ENCODE results near the gene YAP1. TPM values are rescaled to one million over a fixed set of nuclear protein-coding genes. Genes with fewer than 3 reads are reported as not detected.

Gene YAP1
- total and polyA plus RNA-seq, 11 donors, result 15.2 to 93.0 (median 71.5) TPM

DNA sequence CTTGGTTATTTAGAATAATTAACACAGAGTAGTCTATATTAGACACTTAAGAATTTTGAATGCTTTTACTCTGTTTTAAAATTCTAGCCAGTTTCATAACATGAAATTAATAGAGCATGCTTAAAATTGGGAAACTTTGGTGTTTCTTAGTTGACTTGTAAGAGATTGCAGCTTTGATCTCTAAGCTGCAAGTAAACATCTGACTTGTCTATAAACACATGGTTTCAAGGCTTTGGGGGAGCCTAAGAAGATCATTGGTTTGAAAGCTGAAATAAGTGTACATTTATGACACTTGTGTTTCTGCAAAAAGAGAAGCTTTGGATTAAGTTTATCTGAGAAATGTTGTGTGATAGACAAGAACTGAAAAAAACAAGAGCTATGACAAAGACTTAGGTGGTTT, 37.8 kb downstream of the YAP1 start:
- H3K27ac ChIP-seq, result no peak overlapping the region
- intact Hi-C loops (cut with DNase I), result loop anchor here in 4 of 10 donors (5.0 kb wide), 1 partner anchor 36 kb away; the partner anchor contains the start of gene YAP1 (in 4 of the 4)

DNA sequence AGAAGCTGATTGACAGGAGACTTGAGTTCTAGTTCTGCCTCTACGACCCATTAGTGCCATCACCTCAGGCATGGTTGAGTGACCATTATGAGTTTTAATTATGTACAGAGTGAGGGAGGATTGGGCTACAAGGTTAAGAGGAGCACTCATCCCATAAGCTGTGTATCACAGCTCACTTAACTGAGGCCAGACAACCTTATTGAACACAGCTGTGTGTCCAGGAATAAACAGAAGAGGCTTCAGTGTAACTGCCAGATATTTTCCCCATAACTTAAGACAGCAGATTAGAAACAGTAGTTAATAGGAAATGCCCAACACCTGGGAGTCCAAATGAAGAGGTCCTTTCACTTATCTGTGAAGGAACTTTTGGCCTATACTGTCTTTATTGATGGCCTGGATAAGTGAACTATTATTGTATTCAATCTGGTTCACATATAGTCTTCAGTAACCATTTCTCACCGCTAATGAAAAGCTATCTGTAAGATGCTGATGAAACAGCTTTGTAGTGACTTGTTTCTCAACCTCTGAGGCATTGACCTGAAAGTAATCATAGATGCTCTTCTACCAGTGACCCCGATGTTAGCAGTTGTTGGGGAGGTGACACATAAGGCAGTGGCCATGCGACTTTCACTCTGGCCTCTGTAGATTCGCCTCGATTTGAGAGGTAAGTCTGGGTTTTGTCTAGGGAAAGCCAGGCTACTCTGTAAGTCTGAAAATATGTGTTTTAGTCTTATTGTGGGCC, 41.7 kb downstream of the YAP1 start:
- Histone ChIP-seq H3K9me3 (no peaks in the 10 kb centered on the region), H3K4me1 (peaks cover 0 to 70% (median 26%) of the 10 kb centered on the region in 12 donors), H3K27me3 (no peaks in the 10 kb centered on the region), H3K27ac (no peak overlapping the region), H3K36me3 (no peaks in the 10 kb centered on the region), H3K4me3 (no peak overlapping the region)
- WGBS, 4 donors, result 93 to 96% (median 95%) methylated on average over 6 of the region's 6 CpGs
- no peak for ATAC-seq
- DNase-seq, result no peak
- intact Hi-C loops (cut with DNase I), result loop anchor here in 1 of 10 donors (10.0 kb wide), 1 partner anchor 63 kb away; no protein-coding TSS in a partner anchor
- TF ChIP-seq CTCF (IDR thresholded peaks at IDR 0.05), result no peak
- TF ChIP-seq POLR2A (IDR thresholded peaks at IDR 0.05), result no peak

More for the DNA sequence above, 37.8 kb downstream of the YAP1 start:
- ATAC-seq, result no peak
- Histone ChIP-seq H3K36me3 (no peaks in the 10 kb centered on the region), H3K27me3 (no peaks in the 10 kb centered on the region), H3K9me3 (no peaks in the 10 kb centered on the region), H3K4me1 (peaks cover 0 to 76% (median 38%) of the 10 kb centered on the region in 12 donors), H3K4me3 (no peak overlapping the region)
- no peak for DNase-seq
- no peak for TF ChIP-seq CTCF (IDR thresholded peaks at IDR 0.05)
- TF ChIP-seq POLR2A (IDR thresholded peaks at IDR 0.05), result no peak

DNA sequence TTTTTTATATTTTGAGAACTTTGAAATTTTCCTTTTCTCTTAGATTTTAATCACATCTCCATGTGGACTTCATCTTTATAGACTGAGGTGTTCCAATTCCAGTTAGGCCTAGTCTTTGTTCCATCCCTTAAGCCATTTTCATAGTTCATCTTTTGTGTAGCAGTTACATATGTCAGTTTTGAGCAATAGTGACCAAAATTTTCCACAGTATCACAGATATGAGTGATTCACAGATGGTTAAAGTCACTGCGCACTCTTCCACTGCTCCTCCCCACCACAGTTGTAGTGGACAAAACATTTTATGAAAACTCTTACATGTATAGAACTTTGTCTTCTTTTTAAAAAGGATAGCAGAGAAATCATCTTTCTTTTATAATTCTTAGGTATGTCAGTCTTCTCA, 42.8 kb downstream of the YAP1 start:
- no peak for TF ChIP-seq CTCF (IDR thresholded peaks at IDR 0.05)
- TF ChIP-seq POLR2A (IDR thresholded peaks at IDR 0.05), result no peak
- H3K36me3 ChIP-seq, result no peaks in the 10 kb centered on the region
- no peak overlapping the region for H3K4me3 ChIP-seq
- no peaks in the 10 kb centered on the region for H3K27me3 ChIP-seq
- ATAC-seq, result no peak
- no peak for DNase-seq
- no peak overlapping the region for H3K27ac ChIP-seq
- H3K9me3 ChIP-seq, result no peaks in the 10 kb centered on the region
- intact Hi-C loops (cut with DNase I), result loop anchor here in 1 of 10 donors (10.0 kb wide), 1 partner anchor 62 kb away; no protein-coding TSS in a partner anchor
- 97 to 99% (median 98%) methylated on average over 1 of the region's 1 CpG for WGBS, 4 donors
- peaks cover 0 to 73% (median 27%) of the 10 kb centered on the region in 12 donors for H3K4me1 ChIP-seq

- H3K4me3 ChIP-seq, result no peak overlapping the region
- intact Hi-C loops (cut with DNase I), result loop anchor here in 3 of 10 donors (5.0 to 10.0 kb wide), 2 partner anchors 43 to 60 kb away; partner anchors contain the start of gene YAP1 (in 2 of the 3)
- WGBS, 4 donors, result 90 to 97% (median 93%) methylated on average over 1 of the region's 1 CpG
- ATAC-seq (no peak), DNase-seq (no peak)
- H3K27ac ChIP-seq, result no peak overlapping the region
- H3K9me3 ChIP-seq, result no peaks in the 10 kb centered on the region
- H3K36me3 ChIP-seq, result no peaks in the 10 kb centered on the region
- TF ChIP-seq CTCF (IDR thresholded peaks at IDR 0.05) (no peak), POLR2A (IDR thresholded peaks at IDR 0.05) (no peak)
- no peaks in the 10 kb centered on the region for H3K27me3 ChIP-seq
- peaks cover 0 to 77% (median 32%) of the 10 kb centered on the region in 12 donors for H3K4me1 ChIP-seq
Observed at GRCh38 chr11:102154806-102155205, 44.6 kb downstream of the YAP1 start.

Data from heart left ventricle (tissue), 16 donors.